Measurements from ENCODE around the gene SH3D21.

Gene SH3D21

GRCh38 chr1:36365381-36365780 is 59.2 kb downstream of the SH3D21 start:
- Histone ChIP-seq H4K91ac (ENCODE audit: low read length) (no peak overlapping the region), H3K14ac (ENCODE audit: low read length in 2 of 2) (no peak overlapping the region), H4K8ac (ENCODE audit: low read length) (no peak overlapping the region), H2BK12ac (ENCODE audit: low read length in 2 of 2) (no peak overlapping the region), H3K27me3 (ENCODE audit: control insufficient read depth in 1 of 2, insufficient read depth in 1 of 2, low read length in 2 of 2) (no peaks in the 10 kb centered on the region), H3K9me3 (ENCODE audit: control insufficient read depth, low read length) (no peaks in the 10 kb centered on the region), H3K27ac (ENCODE audit: low read length, poor library complexity, severe bottlenecking) (no peak overlapping the region), H3K4ac (ENCODE audit: low read depth in 1 of 2, low read length in 2 of 2) (no peak overlapping the region), H3K9ac (ENCODE audit: low read length) (peak overlapping the region; percentile 74), H2BK15ac (ENCODE audit: low read depth, poor library complexity, severe bottlenecking) (no peak overlapping the region), H3K23ac (ENCODE audit: low read length in 2 of 2) (peak overlapping the region in 1 of 2 experiments; percentile 2), H3K18ac (ENCODE audit: low read depth in 1 of 2, low read length in 2 of 2) (no peak overlapping the region), H3K4me3 (ENCODE audit: insufficient read depth in 1 of 2, low read depth in 1 of 2, low read length in 2 of 2) (no peak overlapping the region), H2BK120ac (ENCODE audit: low read depth, low read length) (no peak overlapping the region), H2AK5ac (ENCODE audit: low read length, severe bottlenecking) (no peak overlapping the region), H2AFZ (ENCODE audit: low read depth, low read length) (no peak overlapping the region), H3K36me3 (ENCODE audit: control insufficient read depth in 1 of 2, insufficient read depth in 2 of 2, low read depth in 1 of 2, low read length in 2 of 2) (peaks cover 47 to 49% of the 10 kb centered on the region in 2 experiments), H3K4me2 (ENCODE audit: low read length, poor library complexity, severe bottlenecking) (no peak overlapping the region), H3K4me1 (ENCODE audit: control insufficient read depth, insufficient read depth, low read depth, low read length) (peaks cover 30% of the 10 kb centered on the region), H2BK5ac (ENCODE audit: low read depth, low read length, poor library complexity, severe bottlenecking) (no peak overlapping the region), H3K79me1 (replicated peaks; ENCODE audit: low read length, poor library complexity, severe bottlenecking) (peaks cover 21% of the 10 kb centered on the region)
- peak; percentile 48 for DNase-seq
- 100% methylated on average over 1 of the region's 1 CpG for WGBS

- no peak overlapping the region for H3K4me2 ChIP-seq (ENCODE audit: low read length, poor library complexity, severe bottlenecking)
- no peaks in the 10 kb centered on the region for H3K27me3 ChIP-seq (ENCODE audit: control insufficient read depth in 1 of 2, insufficient read depth in 1 of 2, low read length in 2 of 2)
- peak overlapping the region; percentile 88 for H4K8ac ChIP-seq (ENCODE audit: low read length)
- peaks cover 30% of the 10 kb centered on the region for H3K4me1 ChIP-seq (ENCODE audit: control insufficient read depth, insufficient read depth, low read depth, low read length)
- peaks cover 41 to 45% of the 10 kb centered on the region in 2 experiments for H3K36me3 ChIP-seq (ENCODE audit: control insufficient read depth in 1 of 2, insufficient read depth in 2 of 2, low read depth in 1 of 2, low read length in 2 of 2)
- no peak overlapping the region for H3K27ac ChIP-seq (ENCODE audit: low read length, poor library complexity, severe bottlenecking)
- peak overlapping the region; percentile 3 to 73 for H3K18ac ChIP-seq (ENCODE audit: low read depth in 1 of 2, low read length in 2 of 2)
- H2BK12ac ChIP-seq (ENCODE audit: low read length in 2 of 2), result peak overlapping the region; percentile 0 to 18
- H3K14ac ChIP-seq (ENCODE audit: low read length in 2 of 2), result peak overlapping the region in 1 of 2 experiments; percentile 55
- H3K23ac ChIP-seq (ENCODE audit: low read length in 2 of 2), result no peak overlapping the region
- H3K9ac ChIP-seq (ENCODE audit: low read length), result peak overlapping the region; percentile 74
- H2AK5ac ChIP-seq (ENCODE audit: low read length, severe bottlenecking), result peak overlapping the region; percentile 23
- peak overlapping the region; percentile 44 to 68 for H3K4ac ChIP-seq (ENCODE audit: low read depth in 1 of 2, low read length in 2 of 2)
- WGBS, result 74% methylated on average over 16 of the region's 18 CpGs
- DNase-seq, result peak; percentile 53
- peak overlapping the region; percentile 75 for H4K91ac ChIP-seq (ENCODE audit: low read length)
- no peaks in the 10 kb centered on the region for H3K9me3 ChIP-seq (ENCODE audit: control insufficient read depth, low read length)
- peaks cover 17% of the 10 kb centered on the region for H3K79me1 ChIP-seq (replicated peaks; ENCODE audit: low read length, poor library complexity, severe bottlenecking)
- H3K4me3 ChIP-seq (ENCODE audit: insufficient read depth in 1 of 2, low read depth in 1 of 2, low read length in 2 of 2), result peak overlapping the region in 1 of 2 experiments; percentile 10
- H2AFZ ChIP-seq (ENCODE audit: low read depth, low read length), result no peak overlapping the region
- H2BK15ac ChIP-seq (ENCODE audit: low read depth, poor library complexity, severe bottlenecking), result peak overlapping the region; percentile 17
- H2BK120ac ChIP-seq (ENCODE audit: low read depth, low read length), result peak overlapping the region; percentile 9
- H2BK5ac ChIP-seq (ENCODE audit: low read depth, low read length, poor library complexity, severe bottlenecking), result no peak overlapping the region
Measured at GRCh38 chr1:36366091-36366661, 60.0 kb downstream of the SH3D21 start.

- Histone ChIP-seq H2AK5ac (ENCODE audit: low read length, severe bottlenecking) (peak overlapping the region; percentile 1), H4K8ac (ENCODE audit: low read length) (peak overlapping the region; percentile 7), H3K18ac (ENCODE audit: low read depth in 1 of 2, low read length in 2 of 2) (peak overlapping the region in 1 of 2 experiments; percentile 11), H3K14ac (ENCODE audit: low read length in 2 of 2) (no peak overlapping the region), H4K91ac (ENCODE audit: low read length) (peak overlapping the region; percentile 20), H3K27me3 (ENCODE audit: control insufficient read depth in 1 of 2, insufficient read depth in 1 of 2, low read length in 2 of 2) (no peaks in the 10 kb centered on the region), H3K27ac (ENCODE audit: low read length, poor library complexity, severe bottlenecking) (no peak overlapping the region), H3K79me1 (replicated peaks; ENCODE audit: low read length, poor library complexity, severe bottlenecking) (peaks cover 16% of the 10 kb centered on the region), H3K4ac (ENCODE audit: low read depth in 1 of 2, low read length in 2 of 2) (no peak overlapping the region), H2BK120ac (ENCODE audit: low read depth, low read length) (no peak overlapping the region), H2BK5ac (ENCODE audit: low read depth, low read length, poor library complexity, severe bottlenecking) (no peak overlapping the region), H3K4me1 (ENCODE audit: control insufficient read depth, insufficient read depth, low read depth, low read length) (peaks cover 28% of the 10 kb centered on the region), H3K4me3 (ENCODE audit: insufficient read depth in 1 of 2, low read depth in 1 of 2, low read length in 2 of 2) (no peak overlapping the region), H2AFZ (ENCODE audit: low read depth, low read length) (no peak overlapping the region), H3K9me3 (ENCODE audit: control insufficient read depth, low read length) (no peaks in the 10 kb centered on the region), H3K9ac (ENCODE audit: low read length) (no peak overlapping the region), H2BK12ac (ENCODE audit: low read length in 2 of 2) (no peak overlapping the region), H3K4me2 (ENCODE audit: low read length, poor library complexity, severe bottlenecking) (no peak overlapping the region), H3K36me3 (ENCODE audit: control insufficient read depth in 1 of 2, insufficient read depth in 2 of 2, low read depth in 1 of 2, low read length in 2 of 2) (peaks cover 32 to 39% of the 10 kb centered on the region in 2 experiments), H3K23ac (ENCODE audit: low read length in 2 of 2) (no peak overlapping the region), H2BK15ac (ENCODE audit: low read depth, poor library complexity, severe bottlenecking) (no peak overlapping the region)
- no peak for DNase-seq
- WGBS, result 98% methylated on average over 5 of the region's 5 CpGs
Measured at GRCh38 chr1:36367066-36367465, 60.9 kb downstream of the SH3D21 start.

DNA sequence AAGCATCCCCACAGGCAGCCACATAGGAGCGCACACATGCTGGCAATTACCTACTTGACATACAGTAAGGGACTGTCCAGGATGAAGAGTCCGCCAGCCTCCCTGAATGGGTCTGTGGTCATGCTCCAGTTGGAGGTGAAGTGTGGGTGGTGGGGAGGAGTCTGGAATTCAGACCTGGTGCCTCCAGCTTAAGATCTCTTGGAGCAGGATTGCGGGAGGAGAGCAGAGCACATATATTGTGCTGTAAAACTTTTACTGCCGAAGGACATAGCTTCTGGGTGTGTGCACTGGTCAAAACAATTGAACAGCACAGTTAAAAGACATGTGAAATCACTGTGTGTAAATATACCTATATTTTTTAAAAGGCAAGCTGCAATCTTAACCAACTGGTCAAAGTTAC is 61.6 kb downstream of the SH3D21 start:
- Histone ChIP-seq H3K36me3 (ENCODE audit: control insufficient read depth in 1 of 2, insufficient read depth in 2 of 2, low read depth in 1 of 2, low read length in 2 of 2) (peaks cover 25 to 34% of the 10 kb centered on the region in 2 experiments), H3K4me2 (ENCODE audit: low read length, poor library complexity, severe bottlenecking) (no peak overlapping the region), H2AFZ (ENCODE audit: low read depth, low read length) (no peak overlapping the region), H3K4me1 (ENCODE audit: control insufficient read depth, insufficient read depth, low read depth, low read length) (peaks cover 34% of the 10 kb centered on the region), H3K18ac (ENCODE audit: low read depth in 1 of 2, low read length in 2 of 2) (no peak overlapping the region), H3K4ac (ENCODE audit: low read depth in 1 of 2, low read length in 2 of 2) (no peak overlapping the region), H4K91ac (ENCODE audit: low read length) (no peak overlapping the region), H3K9me3 (ENCODE audit: control insufficient read depth, low read length) (no peaks in the 10 kb centered on the region), H2BK12ac (ENCODE audit: low read length in 2 of 2) (peak overlapping the region in 1 of 2 experiments; percentile 22), H2BK120ac (ENCODE audit: low read depth, low read length) (no peak overlapping the region), H3K14ac (ENCODE audit: low read length in 2 of 2) (no peak overlapping the region), H3K23ac (ENCODE audit: low read length in 2 of 2) (peak overlapping the region in 1 of 2 experiments; percentile 32), H2BK5ac (ENCODE audit: low read depth, low read length, poor library complexity, severe bottlenecking) (no peak overlapping the region), H3K9ac (ENCODE audit: low read length) (no peak overlapping the region), H2BK15ac (ENCODE audit: low read depth, poor library complexity, severe bottlenecking) (no peak overlapping the region), H4K8ac (ENCODE audit: low read length) (no peak overlapping the region), H3K27me3 (ENCODE audit: control insufficient read depth in 1 of 2, insufficient read depth in 1 of 2, low read length in 2 of 2) (no peaks in the 10 kb centered on the region), H3K79me1 (replicated peaks; ENCODE audit: low read length, poor library complexity, severe bottlenecking) (peaks cover 12% of the 10 kb centered on the region), H3K27ac (ENCODE audit: low read length, poor library complexity, severe bottlenecking) (no peak overlapping the region), H2AK5ac (ENCODE audit: low read length, severe bottlenecking) (peak overlapping the region; percentile 30), H3K4me3 (ENCODE audit: insufficient read depth in 1 of 2, low read depth in 1 of 2, low read length in 2 of 2) (no peak overlapping the region)
- no peak for DNase-seq
- 97% methylated on average over 2 of the region's 4 CpGs for WGBS
